ENCODE measurements around the gene FZR1. TPM values are rescaled to one million over a fixed set of nuclear protein-coding genes. Genes with fewer than 3 reads are reported as not detected.

The FZR1 gene
- total RNA-seq, 2 experiments from 2014 or later: 40.8 to 50.7 TPM

GRCh38 chr19:3520166-3521103, 14.3 kb downstream of the FZR1 start:
- no peaks in the 10 kb centered on the region for H3K27me3 Mint-ChIP-seq
- POLR2A ChIA-PET: no interaction called here
- H3K4me3 Mint-ChIP-seq: no peak overlapping the region
- H3K9me3 Mint-ChIP-seq (ENCODE audit: low read depth): no peaks in the 10 kb centered on the region
- H3K4me1 Mint-ChIP-seq: peaks cover 19% of the 10 kb centered on the region
- CTCF ChIA-PET: interaction anchor here (1.7 kb wide), 1 partner anchor 25 kb away, joined by 6 read pairs; no protein-coding TSS in a partner anchor
- ATAC-seq (no peak), DNase-seq (no peak)
- no peak overlapping the region for H3K27ac Mint-ChIP-seq
- intact Hi-C loops (cut with DNase I, micrococcal nuclease): no loop called here
- peaks cover 11% of the 10 kb centered on the region for H3K36me3 Mint-ChIP-seq (ENCODE audit: low read depth)

GRCh38 chr19:3521104-3521445, 15.0 kb downstream of the FZR1 start:
- H3K9me3 Mint-ChIP-seq (ENCODE audit: low read depth): no peaks in the 10 kb centered on the region
- H3K36me3 Mint-ChIP-seq (ENCODE audit: low read depth): peaks cover 11% of the 10 kb centered on the region
- ChIA-PET CTCF (no interaction called here), POLR2A (no interaction called here)
- H3K27me3 Mint-ChIP-seq: no peaks in the 10 kb centered on the region
- intact Hi-C loops (cut with DNase I, micrococcal nuclease): no loop called here
- no peak overlapping the region for H3K27ac Mint-ChIP-seq
- ATAC-seq (no peak), DNase-seq (no peak)
- H3K4me3 Mint-ChIP-seq: no peak overlapping the region
- H3K4me1 Mint-ChIP-seq: peaks cover 14% of the 10 kb centered on the region

- intact Hi-C loops (cut with DNase I, micrococcal nuclease): no loop called here
- Mint-ChIP-seq H3K36me3 (ENCODE audit: low read depth) (peaks cover 18% of the 10 kb centered on the region), H3K4me1 (peaks cover 3% of the 10 kb centered on the region), H3K9me3 (ENCODE audit: low read depth) (no peaks in the 10 kb centered on the region), H3K4me3 (no peak overlapping the region), H3K27me3 (no peaks in the 10 kb centered on the region), H3K27ac (no peak overlapping the region)
- CTCF ChIA-PET: no interaction called here
- DNase-seq: no peak
- POLR2A ChIA-PET: no interaction called here
- ATAC-seq: no peak
Measured at GRCh38 chr19:3522421-3523360, 16.6 kb downstream of the FZR1 start.

- no peak overlapping the region for H3K27ac Mint-ChIP-seq
- H3K9me3 Mint-ChIP-seq (ENCODE audit: low read depth): no peaks in the 10 kb centered on the region
- intact Hi-C loops (cut with DNase I, micrococcal nuclease): no loop called here
- H3K27me3 Mint-ChIP-seq: no peaks in the 10 kb centered on the region
- no peak overlapping the region for H3K4me3 Mint-ChIP-seq
- CTCF ChIA-PET: no interaction called here
- peaks cover 18% of the 10 kb centered on the region for H3K36me3 Mint-ChIP-seq (ENCODE audit: low read depth)
- ATAC-seq (no peak), DNase-seq (no peak)
- POLR2A ChIA-PET: no interaction called here
- H3K4me1 Mint-ChIP-seq: peaks cover 3% of the 10 kb centered on the region
Measured at GRCh38 chr19:3523361-3524077, 17.4 kb downstream of the FZR1 start.

GRCh38 chr19:3524078-3524842, 18.1 kb downstream of the FZR1 start:
- Mint-ChIP-seq H3K4me3 (no peak overlapping the region), H3K36me3 (ENCODE audit: low read depth) (peaks cover 18% of the 10 kb centered on the region), H3K27ac (no peak overlapping the region), H3K27me3 (no peaks in the 10 kb centered on the region), H3K4me1 (peaks cover 3% of the 10 kb centered on the region), H3K9me3 (ENCODE audit: low read depth) (no peaks in the 10 kb centered on the region)
- intact Hi-C loops (cut with DNase I, micrococcal nuclease): no loop called here
- DNase-seq (no peak), ATAC-seq (no peak)
- CTCF ChIA-PET: no interaction called here
- POLR2A ChIA-PET: no interaction called here

GRCh38 chr19:3524904-3525451, 18.9 kb downstream of the FZR1 start:
- intact Hi-C loops (cut with DNase I, micrococcal nuclease): no loop called here
- Mint-ChIP-seq H3K4me3 (no peak overlapping the region), H3K27ac (no peak overlapping the region), H3K27me3 (no peaks in the 10 kb centered on the region), H3K9me3 (ENCODE audit: low read depth) (no peaks in the 10 kb centered on the region), H3K4me1 (peaks cover 3% of the 10 kb centered on the region), H3K36me3 (ENCODE audit: low read depth) (peaks cover 18% of the 10 kb centered on the region)
- ATAC-seq: no peak
- DNase-seq: no peak
- CTCF ChIA-PET: no interaction called here
- POLR2A ChIA-PET: no interaction called here

GRCh38 chr19:3526507-3527237, 20.6 kb downstream of the FZR1 start:
- H3K4me3 Mint-ChIP-seq: no peak overlapping the region
- no peak for ATAC-seq
- H3K4me1 Mint-ChIP-seq: no peaks in the 10 kb centered on the region
- no peaks in the 10 kb centered on the region for H3K27me3 Mint-ChIP-seq
- intact Hi-C loops (cut with DNase I, micrococcal nuclease): no loop called here
- no peaks in the 10 kb centered on the region for H3K9me3 Mint-ChIP-seq (ENCODE audit: low read depth)
- POLR2A ChIA-PET: no interaction called here
- CTCF ChIA-PET: interaction anchor here (1.2 kb wide), 1 partner anchor 11 kb away, joined by 4 read pairs; no protein-coding TSS in a partner anchor
- peaks cover 17% of the 10 kb centered on the region for H3K36me3 Mint-ChIP-seq (ENCODE audit: low read depth)
- no peak overlapping the region for H3K27ac Mint-ChIP-seq
- DNase-seq: no peak

GRCh38 chr19:3527238-3527910, 21.3 kb downstream of the FZR1 start:
- ATAC-seq (no peak), DNase-seq (no peak)
- Mint-ChIP-seq H3K27ac (no peak overlapping the region), H3K4me1 (no peaks in the 10 kb centered on the region), H3K36me3 (ENCODE audit: low read depth) (peaks cover 14% of the 10 kb centered on the region), H3K9me3 (ENCODE audit: low read depth) (no peaks in the 10 kb centered on the region), H3K27me3 (no peaks in the 10 kb centered on the region), H3K4me3 (no peak overlapping the region)
- CTCF ChIA-PET: interaction anchor here (1.2 kb wide), 1 partner anchor 12 kb away, joined by 4 read pairs; no protein-coding TSS in a partner anchor
- intact Hi-C loops (cut with DNase I, micrococcal nuclease): no loop called here
- POLR2A ChIA-PET: no interaction called here

- DNase-seq (no peak), ATAC-seq (no peak)
- H3K27ac Mint-ChIP-seq: no peak overlapping the region
- H3K36me3 Mint-ChIP-seq (ENCODE audit: low read depth): peaks cover 18% of the 10 kb centered on the region
- H3K4me1 Mint-ChIP-seq: no peaks in the 10 kb centered on the region
- H3K9me3 Mint-ChIP-seq (ENCODE audit: low read depth): no peaks in the 10 kb centered on the region
- ChIA-PET CTCF (no interaction called here), POLR2A (no interaction called here)
- no peak overlapping the region for H3K4me3 Mint-ChIP-seq
- intact Hi-C loops (cut with DNase I, micrococcal nuclease): no loop called here
- H3K27me3 Mint-ChIP-seq: no peaks in the 10 kb centered on the region
Measured at GRCh38 chr19:3528080-3528479, 22.0 kb downstream of the FZR1 start.

All from activated CD4-positive, alpha-beta T cell treated with anti-CD3 and anti-CD28 coated beads for 36 hours (primary cell).